ENCODE results near the gene SIPA1L3. TPM values are rescaled to one million over a fixed set of nuclear protein-coding genes. Genes with fewer than 3 reads are reported as not detected.

Gene SIPA1L3
- total RNA-seq, 6 experiments from 2014 or later, result 9.1 to 20.4 (median 14.9) TPM

DNA sequence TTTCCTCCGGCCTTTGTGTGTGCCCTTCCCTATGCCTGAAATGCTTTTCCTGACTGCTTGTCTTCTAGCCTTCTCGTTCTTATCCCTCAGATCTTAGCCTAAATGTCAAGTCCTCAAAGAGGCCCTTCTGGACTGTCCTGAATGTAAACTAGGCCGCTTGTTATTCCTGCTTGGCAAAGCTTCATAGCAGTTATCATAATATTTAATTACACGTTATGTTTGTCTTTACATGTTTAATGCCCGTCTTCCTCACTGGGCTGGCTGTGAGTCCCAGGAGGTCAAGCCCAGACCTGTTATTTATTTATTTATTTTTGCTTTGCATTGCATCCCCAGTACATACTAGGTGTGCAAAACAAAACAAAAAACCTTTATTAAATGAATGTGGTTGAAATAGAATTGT is 62.7 kb downstream of the SIPA1L3 start:
- Histone ChIP-seq H3K27ac (no peak overlapping the region), H3K9me3 (peaks cover 0 to 3% (median 0%) of the 10 kb centered on the region in 4 donors), H3K36me3 (no peaks in the 10 kb centered on the region), H3K4me3 (no peak overlapping the region), H3K4me1 (no peaks in the 10 kb centered on the region), H3K27me3 (no peaks in the 10 kb centered on the region)
- TF ChIP-seq POLR2A (IDR thresholded peaks at IDR 0.05), result no peak
- TF ChIP-seq, protein P1, sequence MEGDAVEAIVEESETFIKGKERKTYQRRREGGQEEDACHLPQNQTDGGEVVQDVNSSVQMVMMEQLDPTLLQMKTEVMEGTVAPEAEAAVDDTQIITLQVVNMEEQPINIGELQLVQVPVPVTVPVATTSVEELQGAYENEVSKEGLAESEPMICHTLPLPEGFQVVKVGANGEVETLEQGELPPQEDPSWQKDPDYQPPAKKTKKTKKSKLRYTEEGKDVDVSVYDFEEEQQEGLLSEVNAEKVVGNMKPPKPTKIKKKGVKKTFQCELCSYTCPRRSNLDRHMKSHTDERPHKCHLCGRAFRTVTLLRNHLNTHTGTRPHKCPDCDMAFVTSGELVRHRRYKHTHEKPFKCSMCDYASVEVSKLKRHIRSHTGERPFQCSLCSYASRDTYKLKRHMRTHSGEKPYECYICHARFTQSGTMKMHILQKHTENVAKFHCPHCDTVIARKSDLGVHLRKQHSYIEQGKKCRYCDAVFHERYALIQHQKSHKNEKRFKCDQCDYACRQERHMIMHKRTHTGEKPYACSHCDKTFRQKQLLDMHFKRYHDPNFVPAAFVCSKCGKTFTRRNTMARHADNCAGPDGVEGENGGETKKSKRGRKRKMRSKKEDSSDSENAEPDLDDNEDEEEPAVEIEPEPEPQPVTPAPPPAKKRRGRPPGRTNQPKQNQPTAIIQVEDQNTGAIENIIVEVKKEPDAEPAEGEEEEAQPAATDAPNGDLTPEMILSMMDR (IDR thresholded peaks at IDR 0.05), result no peak
- ATAC-seq (no peak), DNase-seq (no peak)
- intact Hi-C loops (cut with DNase I), result no loop called here
- WGBS (ENCODE audit: insufficient coverage, low coverage, low lambda C conversion rate, missing lambda C conversion rate), result 94% methylated on average over 5 of the region's 5 CpGs

DNA sequence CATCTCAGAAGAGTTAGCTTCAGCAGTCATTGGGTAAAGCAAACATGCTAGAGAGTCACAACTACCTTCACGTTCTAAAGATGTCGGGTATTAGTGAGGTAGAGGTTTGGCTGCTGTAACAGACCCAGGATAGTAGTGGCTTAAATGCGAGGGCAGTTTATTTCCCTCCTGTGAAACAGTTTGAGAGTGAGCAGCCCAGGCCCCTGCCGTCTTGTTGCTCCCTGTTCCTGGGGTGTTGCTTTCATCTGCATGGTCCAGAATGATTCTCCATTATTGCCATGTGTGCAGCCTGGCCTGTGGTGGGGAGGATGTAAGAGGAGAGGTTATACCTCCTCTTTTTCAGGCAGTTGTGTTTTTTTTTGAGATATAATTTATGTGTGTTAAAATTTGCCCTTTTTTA is 63.7 kb downstream of the SIPA1L3 start:
- no peak overlapping the region for H3K4me3 ChIP-seq
- intact Hi-C loops (cut with DNase I), result no loop called here
- no peaks in the 10 kb centered on the region for H3K4me1 ChIP-seq
- ATAC-seq (no peak), DNase-seq (no peak)
- no peaks in the 10 kb centered on the region for H3K36me3 ChIP-seq
- WGBS (ENCODE audit: insufficient coverage, low coverage, low lambda C conversion rate, missing lambda C conversion rate), result 93% methylated on average over 2 of the region's 4 CpGs
- H3K9me3 ChIP-seq, result peaks cover 0 to 3% (median 0%) of the 10 kb centered on the region in 4 donors
- TF ChIP-seq POLR2A (IDR thresholded peaks at IDR 0.05), result no peak
- no peaks in the 10 kb centered on the region for H3K27me3 ChIP-seq
- no peak overlapping the region for H3K27ac ChIP-seq

DNA sequence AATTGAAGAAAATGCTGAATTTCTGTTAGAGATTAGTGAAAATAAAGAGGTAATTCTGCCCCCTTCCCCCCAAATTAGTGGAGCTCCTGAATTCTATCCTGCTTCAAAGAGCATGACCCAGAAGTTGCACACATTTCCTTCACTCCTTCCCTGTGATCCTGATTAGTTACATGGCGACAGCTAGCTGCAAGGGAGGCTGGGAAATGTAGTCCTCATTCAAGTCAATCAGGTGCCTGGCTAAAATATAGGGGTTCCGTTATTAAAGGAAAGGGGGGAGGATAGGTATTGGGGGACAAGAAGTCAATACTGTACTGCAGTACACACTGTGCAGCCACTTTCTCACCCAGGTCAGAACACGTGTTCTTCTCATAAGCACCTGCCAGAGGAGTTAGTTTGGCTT is 65.8 kb downstream of the SIPA1L3 start:
- intact Hi-C loops (cut with DNase I), result no loop called here
- Histone ChIP-seq H3K27ac (no peak overlapping the region), H3K4me3 (no peak overlapping the region), H3K4me1 (no peaks in the 10 kb centered on the region), H3K36me3 (no peaks in the 10 kb centered on the region), H3K9me3 (peaks cover 0 to 3% (median 0%) of the 10 kb centered on the region in 4 donors), H3K27me3 (no peaks in the 10 kb centered on the region)
- TF ChIP-seq, protein P1 (IDR thresholded peaks at IDR 0.05), result no peak
- no peak for TF ChIP-seq POLR2A (IDR thresholded peaks at IDR 0.05)
- WGBS (ENCODE audit: insufficient coverage, low coverage, low lambda C conversion rate, missing lambda C conversion rate), result 100% methylated on average over 3 of the region's 3 CpGs
- DNase-seq (no peak), ATAC-seq (no peak)

DNA sequence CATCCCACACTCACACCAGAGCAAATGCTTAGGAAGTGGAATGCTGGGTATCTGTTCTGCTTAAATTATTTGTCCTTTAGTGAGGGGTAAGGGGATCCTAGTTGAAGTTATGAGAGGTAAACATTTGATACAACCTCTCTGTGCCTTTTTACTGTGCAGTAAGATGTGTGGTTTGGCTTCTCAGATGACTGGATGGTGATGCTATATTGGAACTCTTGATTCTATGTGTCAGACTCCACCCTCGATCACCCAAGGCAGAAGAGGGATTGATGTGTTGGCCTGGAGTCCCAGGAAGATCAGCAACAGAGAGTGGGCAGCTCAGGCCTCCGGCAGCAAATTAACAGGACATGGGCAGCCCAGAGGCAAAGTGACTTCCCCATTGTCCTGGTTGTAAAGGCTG is 66.7 kb downstream of the SIPA1L3 start:
- Histone ChIP-seq H3K9me3 (peaks cover 0 to 3% (median 0%) of the 10 kb centered on the region in 4 donors), H3K27ac (no peak overlapping the region), H3K4me1 (no peaks in the 10 kb centered on the region), H3K4me3 (no peak overlapping the region), H3K36me3 (no peaks in the 10 kb centered on the region), H3K27me3 (no peaks in the 10 kb centered on the region)
- TF ChIP-seq, protein P1 (IDR thresholded peaks at IDR 0.05), result no peak
- TF ChIP-seq POLR2A (IDR thresholded peaks at IDR 0.05), result no peak
- DNase-seq, result no peak
- intact Hi-C loops (cut with DNase I), result no loop called here
- ATAC-seq, result no peak
- WGBS (ENCODE audit: insufficient coverage, low coverage, low lambda C conversion rate, missing lambda C conversion rate), result 100% methylated on average over 1 of the region's 2 CpGs

DNA sequence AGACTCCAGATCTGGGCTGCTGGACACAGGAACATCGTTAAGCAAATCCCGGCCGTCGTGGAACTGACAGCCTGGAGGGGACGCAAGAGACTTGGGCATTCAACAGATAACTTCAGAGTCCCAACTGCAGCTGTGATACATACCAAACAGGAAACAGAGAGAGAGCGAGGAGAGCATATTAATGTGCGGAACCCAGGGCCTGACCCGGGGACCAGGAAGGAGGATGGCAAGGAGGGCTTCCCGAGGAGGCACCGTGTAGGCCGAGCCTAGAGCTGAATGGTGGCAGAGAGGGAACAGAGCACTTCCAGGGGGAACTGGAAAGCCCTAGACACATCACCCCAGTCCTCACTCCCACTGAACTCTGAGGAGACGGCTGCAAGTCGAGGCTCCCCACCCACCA is 68.1 kb downstream of the SIPA1L3 start:
- no peak overlapping the region for H3K4me3 ChIP-seq
- H3K27ac ChIP-seq, result no peak overlapping the region
- 93% methylated on average over 10 of the region's 13 CpGs for WGBS (ENCODE audit: insufficient coverage, low coverage, low lambda C conversion rate, missing lambda C conversion rate)
- H3K27me3 ChIP-seq, result no peaks in the 10 kb centered on the region
- intact Hi-C loops (cut with DNase I), result no loop called here
- peak in 1 of 4 donors; percentile 34 for ATAC-seq
- TF ChIP-seq POLR2A (IDR thresholded peaks at IDR 0.05), result no peak
- TF ChIP-seq, protein P1 (IDR thresholded peaks at IDR 0.05), result no peak
- H3K9me3 ChIP-seq, result peaks cover 0 to 3% (median 0%) of the 10 kb centered on the region in 4 donors
- H3K4me1 ChIP-seq, result no peaks in the 10 kb centered on the region
- H3K36me3 ChIP-seq, result no peaks in the 10 kb centered on the region
- DNase-seq, result no peak
